HAP-1 (cell line): ENCODE results near the gene C12orf43.

Source experiments
- DNase-seq, 2 experiments: peaks; one replicate each; pipeline ENCODE4 v3.0.0-alpha.2; 2016 to 2020; ENCODE audit warnings: low spot score in 2 of 2
- H3K27me3 ChIP-seq: fragments of 250-450 bp; sonication (Bioruptor Pico); 2 replicates; pipeline ENCODE4 v1.5.1; 2020; ENCODE audit warnings: low read depth, mild to moderate bottlenecking, moderate library complexity
- H3K36me3 ChIP-seq: fragments of 250-450 bp; sonication (Bioruptor Pico); replicated peaks from 2 replicates; pipeline ENCODE4 v1.5.1; 2020; ENCODE audit warnings: mild to moderate bottlenecking
- H3K4me1 ChIP-seq: fragments of 250-450 bp; sonication (Bioruptor Pico); 2 replicates; pipeline ENCODE4 v1.5.1; 2020; ENCODE audit warnings: mild to moderate bottlenecking
- H3K4me3 ChIP-seq: fragments of 250-450 bp; sonication (Bioruptor Pico); 2 replicates; pipeline ENCODE4 v1.5.1; 2020; ENCODE audit warnings: mild to moderate bottlenecking, moderate library complexity
- H3K9me3 ChIP-seq: fragments of 250-450 bp; sonication (Bioruptor Pico); 2 replicates; pipeline ENCODE4 v1.5.1; 2020; ENCODE audit warnings: mild to moderate bottlenecking, moderate library complexity
- in situ Hi-C: fragments of 300-500 bp; cut with MboI; formaldehyde crosslinking; loops from 3 replicates; pipeline ENCODE4 v1.14.3; 2020; ENCODE audit warnings: low sequenced_read_pairs, inconsistent platforms, mixed read lengths

C12orf43 gene

DNA sequence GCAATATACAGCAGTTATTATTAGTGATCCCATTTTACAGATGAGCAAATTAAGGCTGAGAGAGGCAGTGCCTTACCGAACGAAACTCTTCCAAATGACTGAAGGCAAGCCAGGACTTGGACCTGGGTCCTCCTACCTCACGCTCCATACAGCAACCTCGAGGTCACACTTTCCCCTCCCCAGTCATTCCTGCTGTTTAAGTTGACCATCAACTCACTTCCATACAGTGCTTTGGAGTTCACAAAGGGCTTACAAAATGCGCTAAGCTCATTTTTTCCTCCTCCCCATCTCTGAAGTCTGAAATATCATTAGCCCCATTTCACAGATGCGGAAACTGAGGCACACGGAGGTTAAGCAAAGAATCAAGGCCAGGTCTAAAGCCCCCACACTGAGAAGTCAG lies 33.6 kb downstream of the C12orf43 start:
- in situ Hi-C loops: no loop called here
- no peaks in the 10 kb centered on the region for H3K36me3 ChIP-seq
- DNase-seq: no peak
- no peak overlapping the region for H3K4me3 ChIP-seq
- H3K9me3 ChIP-seq: no peaks in the 10 kb centered on the region
- no peaks in the 10 kb centered on the region for H3K4me1 ChIP-seq
- no peaks in the 10 kb centered on the region for H3K27me3 ChIP-seq

DNA sequence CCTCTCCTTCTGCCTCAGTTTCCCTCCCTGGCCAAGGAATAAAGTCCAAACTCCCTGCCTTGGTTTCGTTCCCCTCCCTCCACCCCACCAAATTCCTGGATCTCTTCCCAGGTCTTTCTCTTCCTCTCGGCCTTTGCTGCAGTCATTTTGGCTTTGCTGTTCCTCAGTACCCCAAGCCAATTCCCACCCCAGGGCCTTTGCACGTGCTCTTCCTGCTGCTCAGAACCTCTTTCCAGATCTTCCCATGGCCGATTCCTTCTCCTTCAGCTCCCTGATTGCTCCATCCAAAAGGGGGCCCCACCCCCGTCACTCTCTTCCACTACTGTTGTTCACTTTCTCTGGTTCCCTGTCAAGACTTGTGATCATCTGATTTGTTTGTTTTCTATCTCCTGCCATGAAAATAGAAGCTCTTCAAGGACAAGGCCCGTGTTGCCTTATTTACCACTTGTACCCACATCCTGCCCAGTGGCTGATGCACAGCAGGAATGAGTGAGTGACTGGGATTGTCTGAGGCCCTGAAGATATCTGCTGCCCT lies 34.8 kb downstream of the C12orf43 start:
- H3K4me1 ChIP-seq: no peaks in the 10 kb centered on the region
- in situ Hi-C loops: no loop called here
- DNase-seq: no peak
- no peaks in the 10 kb centered on the region for H3K36me3 ChIP-seq
- no peaks in the 10 kb centered on the region for H3K27me3 ChIP-seq
- H3K9me3 ChIP-seq: no peaks in the 10 kb centered on the region
- no peak overlapping the region for H3K4me3 ChIP-seq

DNA sequence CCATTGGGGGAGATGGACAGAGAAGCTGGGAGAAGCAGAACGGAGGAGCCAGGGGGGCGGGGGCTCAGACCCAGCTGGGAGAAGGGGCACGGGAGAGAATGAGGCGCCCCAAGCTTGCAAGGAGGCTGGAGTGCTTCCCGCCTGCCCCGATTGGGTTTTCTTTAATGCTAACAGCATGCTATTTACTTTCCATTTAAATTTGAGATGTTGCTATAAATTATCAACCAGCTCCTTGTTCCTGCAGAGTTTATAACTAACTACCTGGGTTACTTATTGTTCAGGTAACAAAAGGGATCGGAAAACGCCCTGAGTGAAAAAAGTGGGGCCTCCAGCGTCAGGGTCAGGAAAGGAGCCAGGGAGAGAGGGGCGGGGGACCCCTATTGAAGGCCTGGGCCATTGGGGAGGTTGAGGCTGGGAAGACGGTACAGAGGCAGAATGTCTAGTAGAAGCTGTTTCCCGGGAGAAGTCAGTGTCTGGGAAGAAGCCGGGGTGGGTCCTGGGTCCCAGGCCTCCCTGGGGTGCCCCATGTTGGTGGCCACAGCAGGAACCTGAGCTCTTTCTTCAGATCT lies 35.4 kb downstream of the C12orf43 start:
- Histone ChIP-seq H3K4me1 (no peaks in the 10 kb centered on the region), H3K36me3 (no peaks in the 10 kb centered on the region), H3K4me3 (no peak overlapping the region), H3K27me3 (no peaks in the 10 kb centered on the region), H3K9me3 (no peaks in the 10 kb centered on the region)
- DNase-seq: no peak
- in situ Hi-C loops: no loop called here

DNA sequence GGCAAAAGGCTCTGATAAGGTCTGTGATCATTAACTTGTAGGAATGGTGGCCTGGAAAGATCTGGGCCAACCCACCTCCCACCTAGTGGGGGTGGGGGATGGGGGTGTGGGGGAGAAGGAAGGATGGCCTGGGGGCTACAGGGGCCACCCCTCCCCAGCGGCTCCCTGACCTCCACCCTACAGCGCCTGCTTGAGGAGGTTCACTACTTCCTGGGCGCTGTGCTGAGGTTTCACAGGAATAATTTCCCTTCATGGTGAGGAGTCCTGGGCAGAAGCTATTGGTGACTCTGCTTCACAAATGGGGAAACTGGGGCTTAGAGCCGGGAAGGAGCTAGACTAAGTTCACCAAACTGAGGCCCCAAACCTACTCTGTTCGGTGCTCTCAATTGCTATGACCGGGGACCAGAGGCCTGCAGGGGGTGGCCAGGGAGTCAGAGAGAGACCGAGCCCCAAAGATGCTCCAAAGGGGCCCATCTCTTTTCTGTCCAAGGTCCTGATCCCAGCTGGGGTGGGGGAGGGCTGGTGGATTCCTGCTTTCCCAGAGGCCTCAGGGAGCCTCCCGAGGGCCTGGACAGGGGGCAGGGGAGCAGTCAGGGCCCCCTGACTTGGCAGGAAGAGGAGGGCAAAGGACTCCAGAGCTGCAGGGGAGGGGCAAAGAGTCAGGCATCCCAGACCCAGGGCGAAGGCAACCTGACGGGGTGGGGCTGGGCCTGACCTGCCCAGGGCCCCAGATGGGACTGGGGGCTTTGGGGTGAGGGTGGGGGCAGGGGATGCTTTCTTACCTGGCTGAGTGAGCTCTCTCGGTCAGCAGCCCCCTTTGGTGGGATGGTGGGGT lies 36.2 kb downstream of the C12orf43 start:
- Histone ChIP-seq H3K27me3 (no peaks in the 10 kb centered on the region), H3K4me1 (no peaks in the 10 kb centered on the region), H3K9me3 (no peaks in the 10 kb centered on the region), H3K4me3 (no peak overlapping the region), H3K36me3 (no peaks in the 10 kb centered on the region)
- DNase-seq: no peak
- in situ Hi-C loops: no loop called here

DNA sequence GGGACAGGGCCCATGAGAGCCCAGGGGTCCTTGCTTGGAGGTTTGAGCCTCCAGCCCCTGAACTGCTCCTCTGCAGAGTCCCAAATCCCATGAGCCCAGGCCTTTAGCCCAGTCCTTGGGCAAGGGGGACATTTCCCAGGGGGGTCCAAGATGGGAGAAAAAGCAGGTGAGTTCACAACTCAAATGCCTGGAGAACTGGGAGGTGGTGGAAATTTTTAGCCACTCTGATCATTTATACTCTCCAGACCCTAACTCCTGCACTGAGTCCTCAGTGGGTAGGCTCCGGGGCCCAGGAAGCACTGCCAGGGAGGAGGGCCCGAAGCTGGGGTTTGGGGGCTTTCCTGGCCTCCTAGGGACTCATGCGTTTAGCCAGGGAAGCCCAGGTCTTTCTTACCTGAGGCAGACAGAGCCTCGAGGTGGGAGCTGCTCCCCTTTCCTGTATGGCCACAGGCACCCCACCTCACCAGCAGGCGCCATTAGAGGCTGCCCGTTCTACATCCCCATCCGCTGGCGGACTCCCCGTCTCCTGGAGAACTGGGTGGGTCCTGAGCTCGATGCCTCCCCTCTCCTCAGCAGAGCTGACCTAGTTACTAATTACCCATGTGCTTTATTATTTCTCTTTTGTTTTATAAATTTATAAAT lies 36.9 kb downstream of the C12orf43 start:
- no peaks in the 10 kb centered on the region for H3K36me3 ChIP-seq
- no peak for DNase-seq
- in situ Hi-C loops: no loop called here

DNA sequence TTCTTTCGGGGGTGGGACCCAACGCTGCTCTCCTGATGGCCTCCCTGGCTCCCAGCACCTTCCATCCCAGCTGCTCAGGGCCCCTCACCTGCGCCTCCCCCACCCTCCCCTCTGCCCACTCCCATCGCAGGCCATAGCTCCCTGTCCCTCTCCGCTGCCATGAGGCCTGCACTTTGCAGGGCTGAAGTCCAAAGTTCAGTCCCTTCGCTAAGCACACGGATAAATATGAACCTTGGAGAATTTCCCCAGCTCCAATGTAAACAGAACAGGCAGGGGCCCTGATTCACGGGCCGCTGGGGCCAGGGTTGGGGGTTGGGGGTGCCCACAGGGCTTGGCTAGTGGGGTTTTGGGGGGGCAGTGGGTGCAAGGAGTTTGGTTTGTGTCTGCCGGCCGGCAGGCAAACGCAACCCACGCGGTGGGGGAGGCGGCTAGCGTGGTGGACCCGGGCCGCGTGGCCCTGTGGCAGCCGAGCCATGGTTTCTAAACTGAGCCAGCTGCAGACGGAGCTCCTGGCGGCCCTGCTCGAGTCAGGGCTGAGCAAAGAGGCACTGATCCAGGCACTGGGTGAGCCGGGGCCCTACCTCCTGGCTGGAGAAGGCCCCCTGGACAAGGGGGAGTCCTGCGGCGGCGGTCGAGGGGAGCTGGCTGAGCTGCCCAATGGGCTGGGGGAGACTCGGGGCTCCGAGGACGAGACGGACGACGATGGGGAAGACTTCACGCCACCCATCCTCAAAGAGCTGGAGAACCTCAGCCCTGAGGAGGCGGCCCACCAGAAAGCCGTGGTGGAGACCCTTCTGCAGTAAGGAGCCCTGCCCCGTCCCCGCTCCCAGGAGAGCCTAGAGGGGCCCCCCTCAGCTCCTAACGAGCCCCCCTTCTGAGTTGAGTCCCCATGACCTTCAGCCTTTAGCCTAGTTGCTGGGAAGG lies 37.7 kb downstream of the C12orf43 start, which contains the start of gene HNF1A:
TSS of gene HNF1A (plus strand) at position 248 of the 924 bp plus-strand sequence. CDS start at position 474, 226 bp downstream.
- H3K4me3 ChIP-seq: no peak within 1 kb of the TSS
- DNase-seq: no peak
- no peaks in the 10 kb centered on the region for H3K36me3 ChIP-seq
- no peaks in the 10 kb centered on the region for H3K27me3 ChIP-seq
- no peaks in the 10 kb centered on the region; the same call in 1 of the 2 replicates for H3K4me1 ChIP-seq
- in situ Hi-C loops: no loop called here
- H3K9me3 ChIP-seq: no peaks in the 10 kb centered on the region

More for the DNA sequence above, 36.9 kb downstream of the C12orf43 start:
- Histone ChIP-seq H3K4me1 (no peaks in the 10 kb centered on the region), H3K27me3 (no peaks in the 10 kb centered on the region), H3K9me3 (no peaks in the 10 kb centered on the region), H3K4me3 (no peak overlapping the region)

DNA sequence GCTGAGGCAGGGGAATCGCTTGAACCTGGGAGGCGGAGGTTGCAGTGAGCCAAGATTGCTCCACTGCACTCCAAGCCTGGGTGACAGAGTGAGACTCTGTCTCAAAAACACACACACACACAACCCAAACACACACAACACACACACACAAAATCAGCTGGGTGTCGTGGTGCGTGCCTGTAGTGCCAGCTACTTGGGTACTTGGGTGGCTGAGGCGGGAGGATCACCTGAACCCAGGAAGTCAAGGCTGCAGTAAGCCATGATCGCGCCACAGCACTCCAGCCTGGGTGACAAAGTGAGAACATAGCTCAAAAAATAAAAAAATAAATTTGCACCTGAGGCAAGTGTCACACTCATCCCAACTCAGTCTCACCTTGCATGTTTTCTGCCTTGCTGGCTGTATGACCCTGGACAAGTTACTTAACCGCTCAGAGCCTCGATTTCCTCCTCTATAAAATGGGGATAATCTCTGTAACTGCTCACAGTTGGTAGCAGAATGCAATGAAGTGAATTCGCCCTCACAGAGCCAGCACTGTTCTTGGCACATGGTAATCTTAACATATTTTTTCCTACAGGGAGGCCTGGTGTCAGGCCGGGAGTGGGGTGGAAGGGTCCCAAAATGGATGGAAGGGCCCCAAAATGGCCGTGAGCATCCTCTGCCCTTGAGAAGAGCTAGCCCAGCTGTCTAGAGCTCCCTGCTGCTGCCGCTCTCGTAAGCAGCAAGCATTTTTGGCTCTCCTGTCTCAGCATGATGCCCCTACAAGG lies 38.6 kb downstream of the C12orf43 start:
- Histone ChIP-seq H3K4me1 (peaks cover 4% of the 10 kb centered on the region), H3K27me3 (no peaks in the 10 kb centered on the region), H3K36me3 (no peaks in the 10 kb centered on the region), H3K9me3 (no peaks in the 10 kb centered on the region), H3K4me3 (no peak overlapping the region)
- no peak for DNase-seq
- in situ Hi-C loops: no loop called here

DNA sequence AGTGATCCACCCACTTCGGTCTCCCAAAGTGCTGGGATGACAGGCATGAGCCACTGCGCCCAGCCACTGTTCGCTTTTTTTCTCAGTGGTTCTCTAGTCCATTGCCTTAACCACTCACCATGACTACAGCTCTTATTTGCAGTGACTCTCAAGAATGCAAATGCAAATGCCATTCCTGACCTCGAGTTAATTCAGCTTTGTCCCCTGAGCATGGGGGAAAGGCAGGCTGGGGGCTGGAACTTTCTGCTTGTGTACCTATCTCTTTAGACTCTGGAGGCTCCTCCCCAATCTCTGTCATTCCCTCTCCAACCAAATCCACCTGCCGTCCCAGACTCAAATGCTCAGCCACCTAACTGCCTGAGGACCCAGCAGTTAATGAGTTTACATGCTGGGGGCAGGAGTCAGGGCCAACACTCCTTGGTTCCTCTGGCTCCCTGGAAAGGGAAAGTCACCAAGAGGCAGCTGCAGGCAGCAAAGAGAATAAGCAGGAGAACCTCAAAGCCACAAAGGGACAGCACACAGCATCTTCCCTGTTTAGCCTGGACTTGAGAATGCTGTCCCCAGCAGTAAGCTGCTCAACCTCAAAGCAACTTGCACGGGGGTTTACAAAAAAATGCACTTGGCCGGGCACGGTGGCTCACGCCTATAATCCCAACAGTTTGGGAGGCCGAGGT lies 43.3 kb downstream of the C12orf43 start:
- Histone ChIP-seq H3K27me3 (no peaks in the 10 kb centered on the region), H3K4me1 (peaks cover 6% of the 10 kb centered on the region), H3K4me3 (no peak overlapping the region), H3K36me3 (no peaks in the 10 kb centered on the region), H3K9me3 (no peaks in the 10 kb centered on the region)
- in situ Hi-C loops: no loop called here
- peak; percentile 89 to 94 for DNase-seq

DNA sequence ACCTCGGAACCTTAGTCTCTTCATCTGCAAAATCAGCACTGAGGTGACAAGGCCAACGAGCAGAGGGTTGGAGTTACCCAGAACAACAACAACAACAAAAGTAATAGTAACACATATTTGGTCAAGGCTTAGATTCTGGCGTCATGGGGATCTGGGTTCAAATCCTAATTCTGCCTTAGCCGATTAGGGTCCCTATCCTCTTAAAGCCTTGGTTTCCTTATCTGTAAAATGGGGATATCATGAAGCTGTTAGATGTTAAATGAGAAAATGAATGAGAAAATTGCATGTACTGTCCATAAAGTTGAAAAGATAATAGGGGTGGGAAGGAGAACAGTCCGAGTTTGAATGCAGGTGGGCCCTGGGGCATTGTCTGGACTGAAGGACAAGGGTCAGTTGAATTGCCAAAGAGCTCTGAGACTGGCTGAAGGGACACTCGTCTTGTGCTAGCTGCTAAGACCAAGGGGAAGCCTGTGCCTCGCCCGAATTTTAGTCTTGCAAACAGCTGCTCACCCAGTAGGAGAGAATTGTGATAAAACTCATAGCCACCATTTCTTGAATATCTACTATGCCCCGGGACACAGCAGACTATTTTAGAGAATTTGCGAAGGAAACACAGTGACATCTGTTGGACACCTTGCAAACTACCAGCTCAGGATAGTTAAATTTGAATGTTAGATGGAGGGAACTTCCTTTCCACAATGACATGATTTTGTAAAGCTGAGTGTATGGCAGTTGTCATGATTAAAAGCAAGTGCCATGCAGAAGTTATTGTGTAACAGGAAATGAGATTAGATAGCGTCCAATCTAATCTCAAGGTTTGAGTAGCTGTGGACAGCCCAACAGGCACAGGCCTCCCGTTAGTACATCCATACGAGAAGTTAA lies 44.7 kb downstream of the C12orf43 start:
- in situ Hi-C loops: no loop called here

DNA sequence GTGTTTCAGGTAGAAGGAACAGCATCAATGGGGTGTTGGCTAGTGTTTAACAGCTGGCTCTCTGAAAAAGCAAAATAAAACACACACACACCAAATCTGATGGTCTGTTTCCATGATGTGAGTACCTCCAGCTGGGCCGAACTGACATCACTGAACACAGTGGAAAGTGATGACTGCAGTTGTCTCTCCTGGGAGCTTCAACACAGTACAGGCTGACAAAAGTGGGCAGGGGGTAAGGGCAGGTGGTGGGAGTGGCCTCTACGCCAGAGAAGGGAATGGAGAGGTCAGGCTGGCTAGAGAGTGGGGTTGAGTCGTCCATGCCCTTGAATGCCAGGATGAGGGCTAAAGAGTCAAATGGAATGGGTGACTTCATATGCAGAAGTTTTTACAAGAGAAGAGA lies 46.0 kb downstream of the C12orf43 start:
- no peaks in the 10 kb centered on the region for H3K36me3 ChIP-seq
- no peaks in the 10 kb centered on the region for H3K27me3 ChIP-seq
- H3K9me3 ChIP-seq: no peaks in the 10 kb centered on the region
- H3K4me1 ChIP-seq: peaks cover 9% of the 10 kb centered on the region
- DNase-seq: no peak
- in situ Hi-C loops: no loop called here
- no peak overlapping the region for H3K4me3 ChIP-seq

More for the DNA sequence above, 44.7 kb downstream of the C12orf43 start:
- Histone ChIP-seq H3K4me1 (peaks cover 6% of the 10 kb centered on the region), H3K4me3 (no peak overlapping the region), H3K9me3 (no peaks in the 10 kb centered on the region), H3K36me3 (no peaks in the 10 kb centered on the region), H3K27me3 (no peaks in the 10 kb centered on the region)
- DNase-seq: peak; percentile 41 to 74

DNA sequence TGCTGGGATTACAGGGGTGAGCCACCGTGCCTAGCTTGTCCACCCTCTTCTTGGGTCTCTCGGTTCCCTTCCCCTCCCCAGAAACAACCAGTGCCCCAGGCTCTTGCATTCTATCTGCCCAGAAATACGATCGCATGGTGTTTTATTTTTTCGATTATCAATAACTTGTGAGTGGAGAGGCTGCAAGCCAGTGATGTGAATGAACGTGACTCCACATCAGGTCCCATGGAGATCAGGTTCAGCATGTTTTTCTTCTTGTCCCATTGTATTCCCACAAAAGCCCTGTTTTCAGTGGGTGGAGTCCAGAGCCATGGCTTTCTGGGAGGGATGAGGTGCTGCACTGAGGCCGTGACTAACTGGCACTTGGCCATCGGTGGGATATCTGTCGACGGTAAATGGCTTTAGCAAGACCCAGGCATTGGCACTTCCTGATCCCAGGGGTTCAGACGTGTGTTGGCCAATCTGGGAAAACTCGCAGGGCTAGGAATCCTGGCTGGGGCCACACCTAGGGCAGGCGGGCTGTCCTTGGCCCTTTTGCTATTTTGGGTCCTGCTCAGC lies 50.7 kb downstream of the C12orf43 start:
- in situ Hi-C loops: loop anchor here (10.0 kb wide), 1 partner anchor 381 kb away; the partner anchor contains the start of gene POP5
- Histone ChIP-seq H3K4me3 (no peak overlapping the region), H3K36me3 (no peaks in the 10 kb centered on the region), H3K9me3 (no peaks in the 10 kb centered on the region), H3K4me1 (peaks cover 2% of the 10 kb centered on the region; the same call in 1 of the 2 replicates), H3K27me3 (no peaks in the 10 kb centered on the region)
- DNase-seq: peak in 1 of 2 experiments; percentile 48
